Neuron (in vitro differentiated cells): ENCODE measurements around the gene DDX19B.
"Not testable (repeated sequence)": the region's sequence is repeated elsewhere in the genome, so short reads cannot be mapped to it uniquely, and the experiment has no call there.

Source experiments
- H2AFZ ChIP-seq: one replicate; pipeline ENCODE4 v1.6.1; 2013; ENCODE audit warnings: low read depth, mild to moderate bottlenecking, inconsistent platforms, low read length, moderate library complexity
- H3K27me3 ChIP-seq: one replicate; pipeline ENCODE4 v1.6.1; 2013; ENCODE audit warnings: low read length; ENCODE audit not compliant: insufficient read depth
- H3K36me3 ChIP-seq: one replicate; pipeline ENCODE4 v1.6.1; 2013; ENCODE audit warnings: low read length; ENCODE audit not compliant: insufficient read depth
- H3K4me1 ChIP-seq: one replicate; pipeline ENCODE4 v1.6.1; 2013; ENCODE audit warnings: low read length; ENCODE audit not compliant: insufficient read depth
- H3K4me3 ChIP-seq: 2 replicates; pipeline ENCODE4 v1.5.1; 2013; ENCODE audit warnings: mild to moderate bottlenecking, low read length, moderate library complexity
- H3K9me3 ChIP-seq: one replicate; pipeline ENCODE4 v1.6.1; 2013; ENCODE audit warnings: low read length

The DDX19B gene

DNA sequence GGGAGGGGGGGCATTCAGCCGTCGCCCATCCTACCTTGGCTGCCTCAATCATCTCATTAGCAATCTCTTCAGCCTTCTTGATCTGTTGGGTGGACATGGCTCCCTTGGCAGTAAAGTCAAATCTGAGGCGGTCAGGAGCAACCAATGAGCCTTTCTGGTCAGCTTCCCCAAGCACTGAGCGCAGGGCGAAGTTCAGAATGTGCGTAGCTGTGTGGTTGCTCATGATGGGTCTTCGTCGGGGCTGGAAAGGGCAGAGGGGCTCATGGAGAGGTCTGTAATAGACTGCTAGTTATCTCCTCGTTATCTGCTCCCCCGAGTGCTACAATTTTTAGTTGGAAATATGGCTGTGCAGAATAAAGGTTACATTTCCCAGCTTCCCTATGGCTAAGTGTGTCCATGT, 40.0 kb upstream of the DDX19B start:
- H3K4me3 ChIP-seq, result no peak overlapping the region
- H3K27me3 ChIP-seq, result no peaks in the 10 kb centered on the region
- H3K4me1 ChIP-seq, result no peaks in the 10 kb centered on the region
- H3K36me3 ChIP-seq, result peaks cover 84% of the 10 kb centered on the region
- H3K9me3 ChIP-seq, result no peaks in the 10 kb centered on the region
- H2AFZ ChIP-seq, result no peak overlapping the region

DNA sequence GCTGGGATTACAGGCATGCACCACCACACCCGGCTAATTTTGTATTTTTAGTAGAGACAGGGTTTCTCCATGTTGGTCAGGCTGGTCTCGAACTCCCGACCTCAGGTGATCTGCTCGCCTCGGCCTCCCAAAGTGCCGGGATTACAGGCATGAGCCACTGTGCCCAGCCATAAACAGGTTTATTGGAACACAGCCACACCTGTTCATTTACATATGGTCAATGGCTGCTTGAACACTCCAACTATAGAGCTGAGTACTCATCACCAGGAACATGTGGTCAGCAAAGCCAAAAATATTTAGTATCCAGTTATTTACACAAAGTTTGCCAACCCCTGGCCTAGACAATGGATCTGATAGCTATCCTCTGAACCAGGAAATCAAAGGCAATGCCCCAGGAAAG, 39.1 kb upstream of the DDX19B start:
- not testable (repeated sequence) for H3K9me3 ChIP-seq, H3K4me1 ChIP-seq, H3K27me3 ChIP-seq, H3K4me3 ChIP-seq, H2AFZ ChIP-seq
- peaks cover 83% of the 10 kb centered on the region for H3K36me3 ChIP-seq

DNA sequence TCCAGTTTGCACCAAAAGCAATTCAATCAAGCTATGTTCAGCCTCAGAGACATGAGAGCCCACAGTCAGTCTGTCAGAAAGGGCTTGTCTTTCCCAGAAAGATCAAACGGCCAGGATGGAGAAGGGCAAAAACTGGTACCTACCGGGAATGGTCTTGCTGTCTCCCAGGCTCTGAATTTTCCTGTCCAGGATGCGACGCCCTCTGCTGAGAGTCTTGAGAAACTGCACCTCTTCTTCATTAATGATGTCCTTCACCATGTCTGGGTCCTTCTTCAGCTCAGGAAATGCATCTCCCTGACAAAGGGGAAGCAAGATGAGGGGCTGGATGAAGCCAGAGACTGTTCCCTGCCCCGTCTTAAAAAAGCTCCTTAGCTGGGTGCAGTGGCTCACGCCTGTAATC, 31.5 kb upstream of the DDX19B start:
- Histone ChIP-seq H2AFZ (no peak overlapping the region), H3K4me1 (no peaks in the 10 kb centered on the region), H3K36me3 (peaks cover 84% of the 10 kb centered on the region), H3K9me3 (no peaks in the 10 kb centered on the region), H3K4me3 (no peak overlapping the region), H3K27me3 (no peaks in the 10 kb centered on the region)

DNA sequence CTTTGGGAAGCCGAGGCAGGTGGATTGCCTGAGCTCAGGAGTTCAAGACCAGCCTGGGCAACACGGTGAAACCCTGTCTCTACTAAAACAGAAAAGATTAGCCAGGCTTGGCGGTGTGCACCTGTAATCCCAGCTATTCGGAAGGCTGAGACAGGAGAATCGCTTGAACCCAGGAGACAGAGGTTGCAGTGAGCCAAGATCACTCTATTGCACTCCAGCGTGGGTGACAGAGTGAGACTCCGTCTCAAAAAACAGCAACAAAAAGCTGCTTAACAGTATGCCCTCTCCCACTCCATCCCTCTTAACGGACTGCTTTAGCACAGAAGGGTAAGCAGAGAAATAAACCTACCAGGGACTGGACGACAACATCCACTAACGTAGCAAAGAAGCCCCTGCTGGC, 31.1 kb upstream of the DDX19B start:
- H3K27me3 ChIP-seq, H2AFZ ChIP-seq, H3K4me3 ChIP-seq, H3K4me1 ChIP-seq, H3K9me3 ChIP-seq: not testable (repeated sequence)
- peaks cover 83% of the 10 kb centered on the region for H3K36me3 ChIP-seq

DNA sequence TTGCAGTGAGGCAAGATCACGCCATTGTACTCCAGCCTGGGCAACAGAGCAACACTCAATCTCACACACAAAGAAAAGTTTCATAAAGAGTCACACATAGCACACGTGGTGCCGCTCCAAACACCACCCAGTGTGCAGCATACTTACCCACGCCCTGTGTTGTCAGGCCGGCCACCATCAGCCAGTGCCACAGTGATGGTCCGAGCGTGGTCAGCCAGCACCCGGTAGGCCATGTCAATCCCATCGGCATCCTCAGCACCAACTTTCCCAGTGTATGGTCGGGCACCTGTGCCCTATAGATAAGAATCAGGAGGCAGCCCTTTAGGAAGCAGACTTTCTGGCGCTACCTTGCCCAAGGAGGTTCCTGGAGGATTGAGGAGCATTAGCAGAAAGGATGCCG, 29.5 kb upstream of the DDX19B start:
- Histone ChIP-seq H2AFZ (no peak overlapping the region), H3K4me3 (no peak overlapping the region), H3K4me1 (no peaks in the 10 kb centered on the region), H3K36me3 (peaks cover 74% of the 10 kb centered on the region), H3K9me3 (no peaks in the 10 kb centered on the region), H3K27me3 (no peaks in the 10 kb centered on the region)

DNA sequence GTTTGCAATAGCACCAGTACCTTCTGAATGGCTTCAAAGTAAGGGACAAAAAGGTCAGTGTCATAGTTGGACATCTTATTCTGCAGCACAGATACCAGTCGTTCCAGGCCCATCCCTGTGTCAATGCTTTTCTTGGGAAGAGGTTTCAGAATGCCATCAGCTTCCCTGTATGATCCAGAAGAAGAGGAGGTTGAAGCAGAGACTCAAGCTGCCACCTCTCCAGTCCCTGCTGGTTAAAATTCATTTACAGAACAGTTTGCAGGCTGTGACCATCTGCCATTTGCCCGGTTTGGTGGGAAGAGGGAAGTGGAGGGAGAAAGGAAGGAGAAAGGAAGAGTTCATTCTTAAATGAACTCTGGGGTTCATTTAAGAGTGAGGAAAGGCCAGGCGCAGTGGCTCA, 28.8 kb upstream of the DDX19B start:
- Histone ChIP-seq H3K4me1 (no peaks in the 10 kb centered on the region), H3K36me3 (peaks cover 71% of the 10 kb centered on the region)

DNA sequence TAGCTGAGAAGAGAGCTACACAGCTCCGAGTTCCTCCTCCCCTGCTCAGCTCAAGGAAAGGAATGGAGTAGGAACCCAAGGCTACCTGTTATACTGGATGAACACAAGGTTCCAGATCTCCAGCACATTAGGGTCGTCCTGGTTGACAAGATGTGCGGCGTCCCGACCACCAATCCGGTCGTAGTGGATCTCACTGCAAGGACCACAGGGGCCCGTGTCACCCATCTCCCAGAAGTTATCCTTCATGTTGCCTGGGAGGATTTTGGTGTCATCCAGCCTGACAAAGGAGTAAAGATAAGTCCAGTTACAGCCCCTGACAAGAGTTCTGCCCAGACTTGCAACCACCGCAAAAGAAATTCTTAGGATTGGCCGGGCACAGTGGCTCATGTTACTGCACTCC, 27.3 kb upstream of the DDX19B start:
- no peaks in the 10 kb centered on the region for H3K9me3 ChIP-seq
- no peak overlapping the region for H3K4me3 ChIP-seq
- no peak overlapping the region for H2AFZ ChIP-seq
- peaks cover 67% of the 10 kb centered on the region for H3K36me3 ChIP-seq
- no peaks in the 10 kb centered on the region for H3K4me1 ChIP-seq
- H3K27me3 ChIP-seq, result no peaks in the 10 kb centered on the region

More for the DNA sequence above, 28.8 kb upstream of the DDX19B start:
- H3K27me3 ChIP-seq, result no peaks in the 10 kb centered on the region
- no peaks in the 10 kb centered on the region for H3K9me3 ChIP-seq
- H3K4me3 ChIP-seq, result no peak overlapping the region
- no peak overlapping the region for H2AFZ ChIP-seq

DNA sequence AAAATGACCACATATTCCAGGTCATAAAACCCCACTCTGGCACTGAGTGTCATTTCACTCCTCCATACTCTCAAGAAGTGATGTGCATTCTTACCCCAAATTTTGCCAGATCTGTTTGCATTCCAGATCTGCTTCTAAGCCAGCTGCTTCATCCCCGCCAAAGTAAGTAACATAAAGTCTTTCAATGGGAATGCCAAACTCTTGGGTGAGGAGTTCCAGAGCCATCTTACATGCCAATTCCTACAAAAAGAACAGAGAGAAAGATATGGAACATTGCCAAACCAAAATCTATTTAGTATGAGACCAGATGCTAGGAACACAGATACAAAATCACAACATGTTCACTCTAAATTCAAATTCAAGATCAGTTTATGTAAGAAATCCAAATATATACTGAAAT, 22.6 kb upstream of the DDX19B start:
- no peaks in the 10 kb centered on the region for H3K9me3 ChIP-seq
- no peak overlapping the region for H2AFZ ChIP-seq
- no peaks in the 10 kb centered on the region for H3K27me3 ChIP-seq
- H3K4me3 ChIP-seq, result no peak overlapping the region
- peaks cover 66% of the 10 kb centered on the region for H3K36me3 ChIP-seq
- H3K4me1 ChIP-seq, result no peaks in the 10 kb centered on the region

DNA sequence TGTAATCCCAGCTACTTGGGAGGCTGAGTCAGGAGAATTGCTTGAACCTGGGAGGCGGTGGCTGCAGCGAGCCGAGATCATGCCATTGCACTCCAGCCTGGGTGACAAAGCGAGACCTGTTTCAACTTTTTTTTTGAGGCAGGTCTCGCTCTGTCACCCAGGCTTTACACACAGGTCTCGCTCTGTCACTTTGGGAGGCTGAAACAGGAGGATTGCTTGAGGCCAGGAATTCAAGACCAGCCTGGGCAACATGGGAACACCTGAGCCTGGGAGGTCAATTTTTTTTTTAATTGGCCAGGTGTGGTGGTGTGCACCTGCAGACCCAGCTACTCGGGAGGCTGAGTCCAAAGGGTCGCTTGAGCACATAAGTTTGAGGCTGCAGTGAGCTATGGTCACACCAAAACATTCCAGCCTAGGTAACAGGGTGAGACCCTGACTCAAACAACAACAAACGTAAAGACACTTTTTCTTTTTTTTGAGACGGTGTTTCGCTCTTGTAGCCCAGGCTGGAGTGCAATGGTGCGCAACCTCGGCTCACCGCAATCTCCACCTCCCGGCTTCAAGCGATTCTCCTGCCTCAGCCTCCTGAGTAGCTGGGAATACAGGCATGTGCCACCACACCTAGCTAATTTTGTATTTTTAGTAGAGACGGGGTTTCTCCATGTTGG, 11.5 kb upstream of the DDX19B start:
- not testable (repeated sequence) for H3K4me1 ChIP-seq, H2AFZ ChIP-seq, H3K27me3 ChIP-seq, H3K9me3 ChIP-seq
- H3K36me3 ChIP-seq, result peaks cover 24% of the 10 kb centered on the region
- peak overlapping the region; percentile 98 for H3K4me3 ChIP-seq

DNA sequence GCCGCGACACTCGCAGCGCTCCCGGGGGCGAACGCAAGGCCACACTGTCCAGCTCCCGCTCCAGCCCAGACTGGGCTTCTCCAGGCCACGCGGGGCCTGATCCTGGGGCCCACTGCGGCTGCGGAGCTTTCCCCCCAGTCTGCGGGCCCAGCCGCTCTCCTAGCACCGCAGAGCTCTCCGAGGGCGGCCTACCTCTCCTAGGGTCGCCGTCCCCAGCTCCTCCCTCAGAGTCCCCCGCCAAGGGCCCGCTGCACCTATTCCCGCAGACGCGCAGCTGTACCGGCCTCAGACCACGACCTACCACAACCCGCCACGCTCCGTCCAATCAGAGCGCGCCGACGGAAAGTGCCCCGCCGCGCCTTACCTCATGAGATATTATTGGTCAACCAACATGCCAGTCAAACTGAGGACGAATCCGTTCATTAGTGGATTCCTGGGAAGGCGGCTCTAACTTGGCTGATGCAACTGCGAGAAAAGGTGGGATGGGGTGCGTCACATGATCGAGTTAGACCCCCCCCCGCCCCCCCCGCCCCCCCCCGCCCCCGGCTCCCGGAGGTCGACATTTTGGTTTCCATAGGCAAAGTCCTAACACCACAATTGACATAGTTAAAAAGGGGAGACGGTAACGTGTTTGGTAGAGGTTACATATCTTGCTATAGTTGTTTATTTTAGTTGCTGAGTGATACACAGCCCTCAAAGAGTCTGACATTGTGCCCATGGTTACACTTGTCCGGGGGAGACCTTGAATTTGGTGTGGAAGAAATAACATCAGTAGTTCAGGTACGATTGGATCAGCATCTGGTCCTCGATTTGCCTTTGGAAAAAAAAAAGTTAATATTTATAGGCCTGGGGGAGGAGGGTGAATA, 9.5 kb upstream of the DDX19B start, which contains the start of gene AARS1:
TSS of gene AARS1 (minus strand) at position 278 of the 866 bp plus-strand sequence. CDS start 6,743 bp downstream, outside the sequence.
- H3K9me3 ChIP-seq, result no peaks in the 10 kb centered on the region
- peak within 1 kb of the TSS; percentile 98 for H3K4me3 ChIP-seq
- H3K36me3 ChIP-seq, result peaks cover 15% of the 10 kb centered on the region
- H3K4me1 ChIP-seq, result peaks cover 5% of the 10 kb centered on the region
- H3K27me3 ChIP-seq, result no peaks in the 10 kb centered on the region
- H2AFZ ChIP-seq, result peak within 1 kb of the TSS; percentile 68

DNA sequence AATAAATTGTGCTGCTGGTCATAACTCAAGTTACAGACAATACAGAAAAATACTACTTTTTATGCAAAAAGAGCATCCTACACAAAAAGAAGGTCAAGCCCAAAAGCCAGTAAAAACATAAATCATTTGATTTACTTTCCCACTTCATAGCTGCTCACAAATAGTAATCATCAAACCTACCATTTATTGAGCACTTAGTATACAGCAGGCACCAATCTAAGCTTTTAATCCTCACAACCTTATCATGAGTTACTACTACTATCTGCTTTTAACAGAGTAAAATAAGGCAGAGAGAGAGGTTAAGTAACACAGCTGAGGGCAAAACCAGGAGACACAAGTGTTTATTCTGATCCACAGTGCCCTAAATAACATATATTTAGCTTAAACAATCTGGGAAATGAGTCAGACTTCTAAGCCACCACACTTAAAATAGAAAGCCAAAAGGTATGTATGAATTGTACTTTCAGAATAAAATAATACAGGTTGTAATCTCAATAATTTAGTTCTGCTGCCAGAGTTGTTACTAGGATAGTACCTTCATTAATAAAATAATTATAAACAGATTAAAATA, 8.0 kb upstream of the DDX19B start:
- H3K4me3 ChIP-seq, result no peak overlapping the region
- no peaks in the 10 kb centered on the region for H3K27me3 ChIP-seq
- no peak overlapping the region for H2AFZ ChIP-seq
- no peaks in the 10 kb centered on the region for H3K9me3 ChIP-seq
- H3K36me3 ChIP-seq, result no peaks in the 10 kb centered on the region
- H3K4me1 ChIP-seq, result peaks cover 5% of the 10 kb centered on the region

DNA sequence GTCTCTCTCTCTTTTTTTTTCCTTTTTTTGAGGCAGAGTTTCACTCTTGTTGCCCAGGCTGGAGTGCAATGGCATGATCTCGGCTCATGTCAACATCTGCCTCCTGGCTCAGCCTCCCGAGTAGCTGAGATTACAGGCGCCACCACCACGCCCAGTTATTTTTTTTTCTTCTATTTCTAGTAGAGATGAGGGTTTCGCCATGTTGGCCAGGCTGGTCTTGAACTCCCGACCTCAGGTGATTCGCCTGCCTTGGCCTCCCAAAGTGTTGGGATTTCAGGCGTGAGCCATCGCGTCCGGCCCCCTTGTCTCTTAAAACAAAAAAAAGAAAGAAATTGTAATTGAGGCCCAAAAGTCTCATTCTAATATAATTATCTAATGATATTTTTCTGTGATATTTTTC, 6.8 kb upstream of the DDX19B start:
- not testable (repeated sequence) for H3K4me1 ChIP-seq, H3K27me3 ChIP-seq, H3K36me3 ChIP-seq

DNA sequence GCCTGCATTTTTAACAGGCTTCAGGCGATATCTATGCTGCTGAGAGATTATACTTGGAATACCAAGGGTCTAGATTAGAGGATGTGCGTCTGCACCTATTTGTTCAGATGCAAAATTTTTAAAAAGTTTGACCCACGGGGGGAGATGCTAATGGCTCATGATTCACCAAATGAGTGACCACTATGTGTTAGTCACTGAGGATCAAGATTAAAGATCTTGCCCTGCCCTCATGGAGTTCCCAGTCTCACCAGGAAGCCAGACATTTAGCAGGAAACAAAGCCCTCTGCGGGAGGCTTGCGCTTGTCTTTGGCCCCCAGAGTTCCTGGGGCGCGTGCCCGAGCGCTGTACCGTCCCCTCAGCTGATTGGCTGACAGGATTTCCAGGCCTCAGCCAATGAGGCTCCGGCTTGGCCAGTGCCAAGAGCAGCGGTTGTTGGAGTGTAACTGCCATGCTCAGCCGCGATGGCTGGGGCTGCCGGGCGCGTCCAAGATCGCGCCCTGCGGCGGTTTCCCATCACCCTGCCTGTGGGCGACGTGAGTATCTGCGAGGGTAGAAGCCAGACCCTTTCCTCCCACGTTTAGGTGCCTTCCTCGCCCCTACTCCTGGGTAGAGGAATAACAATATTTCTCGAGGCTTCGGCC, 4.5 kb upstream of the DDX19B start:
- H3K27me3 ChIP-seq, result no peaks in the 10 kb centered on the region
- H3K4me1 ChIP-seq, result peaks cover 7% of the 10 kb centered on the region
- no peak overlapping the region for H3K4me3 ChIP-seq
- H3K36me3 ChIP-seq, result no peaks in the 10 kb centered on the region
- H3K9me3 ChIP-seq, result no peaks in the 10 kb centered on the region
- H2AFZ ChIP-seq, result no peak overlapping the region

More for the DNA sequence above, 6.8 kb upstream of the DDX19B start:
- not testable (repeated sequence) for H3K4me3 ChIP-seq, H2AFZ ChIP-seq, H3K9me3 ChIP-seq
